Epithelial cell of proximal tubule (primary cell): ENCODE measurements around the gene PRPF19. TPM values are rescaled to one million over a fixed set of nuclear protein-coding genes. Genes with fewer than 3 reads are reported as not detected.
A peak's percentile ranks its signal among the peaks of the same experiment; 100 is the strongest.

Experiments
- DNase-seq: peaks from one replicate; pipeline ENCODE4 v3.0.0-alpha.2; 2011; ENCODE audit warnings: low read depth
- H3K4me3 ChIP-seq: 2 replicates; pipeline ENCODE4 v1.5.1; 2011; ENCODE audit warnings: low read depth, mild to moderate bottlenecking, low read length
- total RNA-seq: library from RNA; depleted of rRNA; stranded (reverse); fragments of >200 nt; gene quantifications from 2 replicates; pipeline ENCODE4 v1.2.3, GENCODE V29; 2015
- TF ChIP-seq, protein P1 (sequence below): conservative IDR thresholded peaks from 2 replicates; pipeline ENCODE4 v1.5.1; 2012; ENCODE audit warnings: low read depth, mild to moderate bottlenecking, low read length

The PRPF19 gene
- total RNA-seq, 1 donor from 2014 or later, result 73.2 TPM

GRCh38 chr11:60852982-60853950 lies 53.1 kb downstream of the PRPF19 start:
- TF ChIP-seq, protein P1, sequence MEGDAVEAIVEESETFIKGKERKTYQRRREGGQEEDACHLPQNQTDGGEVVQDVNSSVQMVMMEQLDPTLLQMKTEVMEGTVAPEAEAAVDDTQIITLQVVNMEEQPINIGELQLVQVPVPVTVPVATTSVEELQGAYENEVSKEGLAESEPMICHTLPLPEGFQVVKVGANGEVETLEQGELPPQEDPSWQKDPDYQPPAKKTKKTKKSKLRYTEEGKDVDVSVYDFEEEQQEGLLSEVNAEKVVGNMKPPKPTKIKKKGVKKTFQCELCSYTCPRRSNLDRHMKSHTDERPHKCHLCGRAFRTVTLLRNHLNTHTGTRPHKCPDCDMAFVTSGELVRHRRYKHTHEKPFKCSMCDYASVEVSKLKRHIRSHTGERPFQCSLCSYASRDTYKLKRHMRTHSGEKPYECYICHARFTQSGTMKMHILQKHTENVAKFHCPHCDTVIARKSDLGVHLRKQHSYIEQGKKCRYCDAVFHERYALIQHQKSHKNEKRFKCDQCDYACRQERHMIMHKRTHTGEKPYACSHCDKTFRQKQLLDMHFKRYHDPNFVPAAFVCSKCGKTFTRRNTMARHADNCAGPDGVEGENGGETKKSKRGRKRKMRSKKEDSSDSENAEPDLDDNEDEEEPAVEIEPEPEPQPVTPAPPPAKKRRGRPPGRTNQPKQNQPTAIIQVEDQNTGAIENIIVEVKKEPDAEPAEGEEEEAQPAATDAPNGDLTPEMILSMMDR, result no peak
- no peak overlapping the region for H3K4me3 ChIP-seq
- DNase-seq, result no peak

GRCh38 chr11:60852117-60852981 lies 54.0 kb downstream of the PRPF19 start:
- H3K4me3 ChIP-seq, result peak overlapping the region; percentile 47
- TF ChIP-seq, protein P1, result no peak
- DNase-seq, result no peak

DNA sequence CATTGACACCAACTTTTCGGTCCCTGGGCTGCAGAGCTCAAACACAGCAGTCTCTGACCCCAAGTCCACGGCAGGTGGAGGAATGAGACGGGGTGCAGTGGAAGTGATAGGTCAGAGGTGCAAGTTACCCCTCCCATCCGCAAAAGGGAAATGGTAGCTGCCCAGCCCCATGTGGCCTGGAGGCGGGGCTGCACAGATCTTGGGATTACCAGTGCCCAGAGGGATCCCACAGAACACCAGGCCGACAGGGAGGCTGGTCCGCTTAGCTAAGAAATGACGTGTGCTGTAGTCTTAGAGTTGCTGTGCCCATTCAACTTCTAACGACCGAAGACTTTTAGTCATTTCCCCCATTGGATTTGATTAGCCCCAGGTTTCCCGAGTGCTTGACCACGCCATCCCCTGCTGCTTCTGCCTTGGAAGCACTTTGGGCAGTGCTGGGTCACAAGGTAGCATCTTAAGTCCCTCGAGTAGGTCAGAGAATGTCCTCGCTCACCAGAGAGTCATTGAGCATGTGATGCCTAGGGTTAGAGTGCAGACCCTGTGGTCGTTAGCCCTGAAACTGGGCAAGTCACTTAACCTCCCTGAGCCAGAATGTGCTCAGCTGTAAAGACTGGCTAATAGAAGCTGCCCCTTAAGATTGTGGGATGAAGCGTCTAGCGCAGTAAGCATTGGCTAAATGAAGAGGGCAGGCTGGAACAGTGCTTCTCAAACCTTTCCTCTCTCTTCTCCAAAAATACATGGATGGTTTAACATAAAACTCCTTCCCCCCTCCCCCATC lies 54.9 kb downstream of the PRPF19 start:
- H3K4me3 ChIP-seq, result no peak overlapping the region
- TF ChIP-seq, protein P1, result no peak
- no peak for DNase-seq

DNA sequence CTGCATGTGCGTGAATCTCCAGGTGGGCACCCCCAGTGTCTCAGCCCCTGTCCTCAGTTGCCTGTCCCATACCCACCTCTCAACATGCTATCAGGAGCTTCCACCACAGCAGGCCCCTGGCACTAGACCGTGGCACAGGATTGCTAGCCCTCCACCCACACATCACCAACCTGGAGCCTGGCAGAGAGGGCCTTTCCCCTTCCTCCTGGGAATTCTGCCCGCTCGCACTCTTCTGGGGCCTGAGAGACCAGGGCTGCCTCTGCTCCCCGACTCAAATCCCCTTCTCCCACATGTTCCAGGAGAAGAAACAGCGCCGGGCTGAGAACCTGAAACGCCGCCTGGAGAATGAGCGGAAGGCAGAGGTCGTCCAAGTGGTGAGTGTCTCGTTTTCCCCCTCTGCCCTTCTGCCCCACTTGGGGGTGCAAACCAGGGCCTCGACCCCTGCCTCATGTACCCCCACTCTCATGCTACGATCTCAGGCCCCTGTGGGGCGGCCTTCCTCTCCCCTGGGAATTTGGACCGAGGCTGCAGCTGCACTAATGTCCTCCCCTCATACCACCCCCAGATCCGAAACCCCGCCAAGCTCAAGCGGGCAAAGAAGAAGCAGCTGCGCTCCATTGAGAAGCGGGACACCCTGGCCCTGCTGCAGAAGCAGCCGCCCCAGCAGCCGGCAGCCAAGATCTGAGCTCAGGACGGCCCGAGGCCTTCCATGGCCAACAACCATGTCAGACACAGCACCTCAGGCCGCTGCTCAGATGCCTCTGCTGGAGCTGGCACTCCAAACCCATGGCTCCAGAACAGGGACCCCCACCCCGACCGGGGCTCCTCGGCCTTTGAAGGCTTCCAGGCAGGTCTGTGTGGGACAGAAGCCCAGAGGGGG lies 56.5 kb downstream of the PRPF19 start:
- no peak for DNase-seq
- TF ChIP-seq, protein P1, result no peak
- no peak overlapping the region for H3K4me3 ChIP-seq

GRCh38 chr11:60848714-60849151 lies 57.7 kb downstream of the PRPF19 start:
- TF ChIP-seq, protein P1, result no peak
- H3K4me3 ChIP-seq, result no peak overlapping the region

DNA sequence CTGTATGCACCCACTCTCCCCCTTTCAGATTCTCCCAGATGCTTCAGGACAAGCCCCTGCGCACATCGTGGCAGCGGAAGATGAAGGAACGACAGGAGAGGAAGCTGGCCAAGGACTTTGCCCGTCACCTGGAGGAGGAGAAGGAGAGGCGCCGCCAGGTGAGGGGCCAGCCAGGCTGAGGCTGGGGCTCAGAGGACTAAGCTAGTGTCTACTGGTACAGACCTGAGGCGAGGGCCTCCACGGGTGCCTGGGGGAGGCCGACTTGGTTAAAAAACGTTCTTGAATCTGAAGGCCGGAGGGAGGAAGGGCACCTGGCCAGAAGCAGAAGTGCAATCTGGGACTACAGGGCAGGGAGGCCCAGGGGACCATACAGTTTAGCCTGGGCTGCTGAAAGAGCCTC lies 58.5 kb downstream of the PRPF19 start:
- TF ChIP-seq, protein P1, result no peak
- no peak overlapping the region for H3K4me3 ChIP-seq
- DNase-seq, result no peak

More at GRCh38 chr11:60848714-60849151, 57.7 kb downstream of the PRPF19 start:
- DNase-seq, result no peak
